GM18870 (cell line): ENCODE data around the gene NUP43.
"Not testable (repeated sequence)": the region's sequence is repeated elsewhere in the genome, so short reads cannot be mapped to it uniquely, and the experiment has no call there.

Source experiments
- ATAC-seq: cut with Tn5 transposase; IDR thresholded peaks from one replicate; pipeline ENCODE4 v1.9.1; 2021; ENCODE audit warnings: moderate library complexity; ENCODE audit not compliant: unreplicated experiment

The NUP43 gene

DNA sequence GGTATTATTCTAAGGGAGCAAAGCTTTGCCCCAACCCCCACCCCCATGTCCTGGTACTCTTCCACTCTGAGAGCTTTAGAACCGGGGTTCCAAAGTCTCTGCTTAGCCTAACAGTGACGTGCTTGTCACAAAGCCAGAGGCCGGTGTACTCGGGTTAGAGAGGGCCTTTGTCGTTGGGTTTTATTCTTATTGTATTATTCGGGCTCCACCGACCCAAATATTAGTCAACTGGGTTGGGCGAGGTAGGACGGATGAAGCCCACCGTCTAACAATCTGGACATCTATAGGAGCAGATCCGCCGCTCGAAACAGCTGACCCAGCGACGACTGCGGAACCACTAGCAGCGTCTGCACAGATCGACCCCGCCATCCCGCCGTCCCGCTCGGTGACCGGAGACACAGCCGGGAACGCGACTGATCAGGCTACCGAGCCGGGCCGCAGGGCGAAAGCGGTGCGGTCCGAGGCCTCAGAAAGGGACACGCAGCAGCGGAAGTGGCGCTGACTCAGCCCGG is 2.8 kb upstream of the NUP43 start:
- not testable (repeated sequence) for ATAC-seq

- ATAC-seq, result not testable (repeated sequence)
Observed at GRCh38 chr6:149745252-149745651, 1.1 kb downstream of the NUP43 start.

DNA sequence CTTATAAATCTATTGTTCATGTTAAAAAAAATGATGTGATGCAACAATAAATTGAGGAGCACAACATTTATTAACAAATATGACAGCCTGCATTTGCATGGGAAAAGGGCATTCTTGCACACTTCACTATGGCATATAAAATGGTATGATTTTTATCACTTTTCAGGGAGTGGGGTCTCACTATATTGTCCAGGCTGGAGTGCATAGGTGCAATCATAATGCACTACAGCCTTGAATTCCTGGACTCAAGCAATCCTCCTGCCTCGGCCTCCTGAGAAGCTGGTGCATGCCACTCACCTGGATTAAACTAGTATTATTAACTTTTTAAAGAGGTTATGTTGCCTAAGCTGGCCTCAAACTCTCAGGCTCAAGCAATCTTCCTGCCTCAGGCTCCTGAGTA is 11.4 kb downstream of the NUP43 start:
- ATAC-seq, result no peak

- no peak for ATAC-seq
Observed at GRCh38 chr6:149733089-149733720, 13.1 kb downstream of the NUP43 start.

GRCh38 chr6:149729824-149730223 is 16.5 kb downstream of the NUP43 start:
- ATAC-seq, result no peak

DNA sequence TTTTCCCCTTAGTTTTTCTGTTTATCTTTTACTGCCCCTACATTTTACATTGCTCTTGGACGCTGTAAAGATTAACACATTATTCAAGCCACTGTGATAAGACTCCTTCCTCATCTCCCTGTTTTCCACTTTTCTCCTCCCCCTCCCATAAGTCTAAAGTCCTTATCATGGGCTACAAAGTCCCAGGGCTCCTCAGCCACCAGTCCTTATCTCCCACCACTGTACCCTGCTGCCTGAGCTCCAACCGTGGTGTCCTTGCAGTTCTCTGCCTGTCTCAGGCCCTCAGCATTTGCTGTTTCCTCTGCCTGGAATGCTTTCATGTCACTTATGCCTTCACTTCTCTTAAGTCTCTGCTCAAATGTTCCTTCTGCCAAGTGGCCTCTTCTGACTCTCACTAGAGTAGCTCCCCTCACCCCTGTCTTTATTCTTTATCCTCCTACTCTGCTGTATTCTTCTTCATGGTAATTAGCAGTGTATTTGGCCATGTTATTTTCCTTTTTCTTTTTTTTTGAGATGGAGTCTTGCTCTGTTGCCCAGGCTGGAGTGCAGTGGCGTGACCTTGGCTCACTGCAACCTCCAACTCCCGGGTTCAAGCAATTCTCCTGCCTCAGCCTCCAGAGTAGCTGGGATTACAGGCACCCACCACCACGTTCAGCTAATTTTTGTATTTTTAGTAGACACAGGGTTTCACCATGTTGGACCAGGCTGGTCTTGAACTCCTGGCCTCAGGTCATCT is 17.7 kb downstream of the NUP43 start:
- ATAC-seq, result no peak

DNA sequence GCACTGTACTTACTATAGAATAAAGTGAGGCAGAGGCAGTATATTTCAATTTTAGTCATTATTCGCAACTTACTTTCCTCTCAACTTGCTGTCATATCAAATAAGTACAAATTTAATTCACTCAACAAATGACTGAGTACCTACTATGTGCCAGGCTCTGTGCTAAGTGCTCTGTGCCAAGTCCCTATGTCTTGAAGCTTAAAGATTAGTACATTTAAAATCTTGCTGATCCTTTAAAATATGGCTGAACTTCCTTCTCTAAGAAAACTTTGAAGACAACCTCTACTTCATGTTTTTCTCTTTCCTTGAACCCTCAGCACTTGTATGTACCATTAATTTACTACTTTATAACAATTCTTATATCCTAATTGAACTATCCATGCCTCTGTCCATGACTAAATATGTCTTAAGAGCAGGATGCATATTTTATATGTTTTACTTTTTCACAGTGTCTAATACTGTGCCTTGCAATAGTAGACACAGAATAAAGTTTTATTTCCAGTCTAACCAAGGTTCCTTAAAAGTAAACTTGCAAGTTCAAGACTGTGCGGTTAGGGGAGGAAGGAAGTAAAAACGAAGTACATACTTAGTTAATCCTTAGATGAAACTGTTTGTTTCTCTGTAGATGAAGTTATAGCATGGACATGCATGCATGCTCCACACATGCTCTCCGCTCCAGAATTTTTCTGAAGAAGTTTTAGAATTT is 18.4 kb downstream of the NUP43 start:
- ATAC-seq, result no peak

- no peak for ATAC-seq
Observed at GRCh38 chr6:149725785-149726184, 20.5 kb downstream of the NUP43 start.

DNA sequence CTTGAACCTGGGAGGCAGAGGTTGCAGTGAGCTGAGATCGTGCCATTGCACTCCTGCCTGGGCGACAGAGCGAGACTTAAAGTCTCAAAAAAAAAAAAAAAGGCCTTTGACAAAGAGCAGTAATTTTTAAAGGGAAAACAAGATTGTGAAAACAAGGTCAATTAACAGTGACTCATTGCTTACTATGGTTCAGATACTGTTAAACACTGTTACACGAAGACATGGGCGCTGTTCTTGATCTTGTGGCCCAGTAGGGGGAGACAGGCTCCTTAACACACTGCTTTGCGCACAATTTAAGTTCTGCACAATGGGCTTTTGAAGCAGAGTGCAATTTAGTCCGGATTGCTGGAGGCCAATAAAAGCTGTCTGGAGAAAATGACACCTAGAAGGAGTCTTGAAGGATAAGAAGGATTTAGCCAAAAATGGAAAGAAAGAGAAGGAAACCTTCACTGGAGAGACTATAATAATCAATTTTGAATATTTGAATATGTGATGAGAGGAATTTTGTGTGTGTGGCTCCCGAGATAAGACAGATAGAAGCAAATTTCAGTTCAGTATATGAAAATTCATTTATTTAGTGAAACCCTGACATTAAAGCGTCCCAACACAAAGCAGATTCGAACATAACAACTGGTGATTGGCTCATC is 22.4 kb downstream of the NUP43 start:
- no peak for ATAC-seq

DNA sequence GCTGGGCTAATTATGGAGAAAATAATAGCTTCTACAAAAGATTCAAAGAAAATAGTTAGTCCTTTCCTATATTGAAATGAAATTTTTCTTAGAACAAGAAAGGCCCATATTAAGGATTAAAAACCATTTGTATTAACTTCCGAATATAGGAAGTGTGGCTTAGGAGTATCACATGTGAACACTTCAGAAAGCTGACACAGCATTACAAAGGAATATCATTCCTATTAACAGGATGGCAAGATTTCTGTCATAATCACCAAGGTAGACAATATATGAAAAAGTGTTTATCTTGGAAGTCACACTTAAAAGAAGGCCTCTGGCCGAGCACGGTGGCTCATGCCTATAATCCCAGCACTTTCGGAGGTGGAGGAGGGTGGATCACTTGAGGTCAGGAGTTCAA is 23.1 kb downstream of the NUP43 start:
- ATAC-seq, result no peak

DNA sequence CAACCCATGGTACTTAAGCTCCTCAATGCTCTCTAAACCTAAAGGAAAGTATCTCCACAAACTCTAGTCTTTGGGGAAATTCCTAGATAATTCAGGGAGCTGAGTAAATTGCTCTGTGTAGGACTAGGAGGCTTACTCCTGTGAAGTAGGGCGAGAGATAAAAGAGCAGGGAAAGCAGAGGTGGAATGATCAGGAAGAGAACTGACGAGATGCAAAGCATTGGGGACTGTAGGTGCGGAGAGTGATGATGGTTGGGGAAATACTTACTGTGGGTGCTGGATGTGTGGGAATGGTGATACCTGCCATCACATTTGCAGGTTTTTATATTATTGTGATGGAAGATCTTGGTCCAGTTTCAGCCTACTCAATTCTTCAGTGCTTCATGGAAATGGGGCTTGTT is 26.8 kb downstream of the NUP43 start:
- ATAC-seq, result no peak

DNA sequence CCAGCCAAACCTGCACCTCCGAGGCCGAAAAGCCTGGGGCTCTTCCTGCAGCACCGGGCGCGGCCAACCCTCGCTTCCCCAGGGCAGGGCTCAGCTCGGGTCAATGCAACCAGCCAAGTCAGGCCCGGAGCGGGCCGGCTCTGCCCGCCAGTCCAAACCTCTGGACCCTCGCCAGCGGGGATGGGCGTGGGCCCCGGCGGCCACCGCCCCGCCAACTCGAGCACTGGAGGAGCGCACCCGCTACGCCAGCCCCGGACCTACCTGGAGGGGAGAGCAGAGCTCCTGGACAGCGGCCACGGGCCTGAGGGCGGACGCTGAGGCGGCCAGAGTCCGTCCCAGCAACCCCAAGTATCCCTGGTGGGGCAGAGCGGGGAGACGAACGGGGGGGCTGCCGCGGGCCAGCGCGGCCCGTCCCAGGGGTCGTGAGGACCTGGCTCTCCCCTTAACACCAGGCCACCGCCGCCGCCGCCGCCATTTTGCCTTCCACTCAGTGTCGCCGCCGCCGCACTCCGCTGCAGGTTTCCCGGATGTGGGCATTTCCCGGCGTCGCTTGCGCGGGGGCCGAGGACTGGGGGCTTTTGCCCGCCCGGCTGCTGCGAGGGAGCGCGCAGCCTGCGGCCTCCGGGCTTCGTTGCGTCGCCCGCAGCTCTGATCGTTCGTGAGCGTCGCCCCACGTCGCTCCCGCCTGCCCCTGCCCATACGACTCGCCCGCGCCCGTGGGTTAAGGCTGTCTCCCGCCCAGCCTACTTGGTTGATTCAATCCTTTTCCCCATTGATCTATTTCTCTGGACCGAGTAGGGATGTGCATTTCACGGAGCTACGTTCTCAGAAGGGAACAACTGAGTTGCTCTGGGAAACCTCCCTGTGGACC is 28.5 kb downstream of the NUP43 start, which contains the start of gene LATS1:
LATS1 (minus strand) TSS at position 514 of the 871 bp plus-strand sequence. CDS start 15,975 bp downstream, outside the sequence.
- ATAC-seq, result peak; percentile 54

DNA sequence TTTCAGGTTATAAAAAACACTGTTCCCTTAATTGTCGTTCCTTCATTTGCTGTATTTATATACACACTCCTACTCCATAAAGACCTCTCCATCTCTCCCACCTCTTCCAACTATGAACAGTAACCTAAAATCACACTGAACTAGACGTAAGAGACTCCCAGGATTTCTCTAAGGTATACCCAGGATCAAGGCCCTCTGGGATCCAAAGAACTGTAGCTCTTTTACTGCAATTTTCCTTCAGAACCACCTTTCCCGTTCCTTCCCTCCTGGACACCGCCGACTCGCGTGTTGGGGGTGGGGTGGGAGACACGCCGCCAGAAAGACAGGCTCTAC is 29.1 kb downstream of the NUP43 start:
- peak; percentile 1 for ATAC-seq

GRCh38 chr6:149716181-149716963 is 30.0 kb downstream of the NUP43 start:
- no peak for ATAC-seq

GRCh38 chr6:149714442-149714841 is 31.9 kb downstream of the NUP43 start:
- ATAC-seq, result no peak

- ATAC-seq, result no peak
Observed at GRCh38 chr6:149711711-149712110, 34.6 kb downstream of the NUP43 start.

- ATAC-seq, result no peak
Observed at GRCh38 chr6:149701714-149702113, 44.6 kb downstream of the NUP43 start.

GRCh38 chr6:149699150-149699549 is 47.2 kb downstream of the NUP43 start:
- ATAC-seq, result no peak

DNA sequence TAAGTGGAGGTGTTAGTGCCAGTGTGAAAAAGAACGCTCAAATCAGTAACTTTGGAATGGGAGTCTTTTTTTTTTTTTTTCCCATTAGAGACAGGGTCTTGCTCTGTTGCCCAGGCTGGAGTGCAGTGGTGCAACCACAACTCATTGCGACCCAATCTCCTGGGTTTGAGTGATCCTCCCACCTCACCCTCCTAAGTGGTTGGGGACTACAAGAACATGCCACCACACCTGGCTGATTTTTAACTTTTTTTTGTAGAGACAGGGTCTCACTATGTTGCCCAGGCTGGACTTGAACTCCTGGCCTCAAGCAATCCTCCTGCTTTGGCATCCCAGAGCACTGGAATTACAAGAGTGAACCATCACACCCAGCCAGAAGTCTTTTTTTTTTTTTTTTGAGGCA is 48.2 kb downstream of the NUP43 start:
- no peak for ATAC-seq

- no peak for ATAC-seq
Observed at GRCh38 chr6:149696901-149697300, 49.4 kb downstream of the NUP43 start.
